ENCODE data around the gene GPN2.
A peak's percentile ranks its signal among the peaks of the same experiment; 100 is the strongest.
"Not testable (repeated sequence)": the region's sequence is repeated elsewhere in the genome, so short reads cannot be mapped to it uniquely, and the experiment has no call there.

Gene GPN2

GRCh38 chr1:26857473-26858060 lies 32.5 kb downstream of the GPN2 start:
- DNase-seq (ENCODE audit: low spot score), result no peak

DNA sequence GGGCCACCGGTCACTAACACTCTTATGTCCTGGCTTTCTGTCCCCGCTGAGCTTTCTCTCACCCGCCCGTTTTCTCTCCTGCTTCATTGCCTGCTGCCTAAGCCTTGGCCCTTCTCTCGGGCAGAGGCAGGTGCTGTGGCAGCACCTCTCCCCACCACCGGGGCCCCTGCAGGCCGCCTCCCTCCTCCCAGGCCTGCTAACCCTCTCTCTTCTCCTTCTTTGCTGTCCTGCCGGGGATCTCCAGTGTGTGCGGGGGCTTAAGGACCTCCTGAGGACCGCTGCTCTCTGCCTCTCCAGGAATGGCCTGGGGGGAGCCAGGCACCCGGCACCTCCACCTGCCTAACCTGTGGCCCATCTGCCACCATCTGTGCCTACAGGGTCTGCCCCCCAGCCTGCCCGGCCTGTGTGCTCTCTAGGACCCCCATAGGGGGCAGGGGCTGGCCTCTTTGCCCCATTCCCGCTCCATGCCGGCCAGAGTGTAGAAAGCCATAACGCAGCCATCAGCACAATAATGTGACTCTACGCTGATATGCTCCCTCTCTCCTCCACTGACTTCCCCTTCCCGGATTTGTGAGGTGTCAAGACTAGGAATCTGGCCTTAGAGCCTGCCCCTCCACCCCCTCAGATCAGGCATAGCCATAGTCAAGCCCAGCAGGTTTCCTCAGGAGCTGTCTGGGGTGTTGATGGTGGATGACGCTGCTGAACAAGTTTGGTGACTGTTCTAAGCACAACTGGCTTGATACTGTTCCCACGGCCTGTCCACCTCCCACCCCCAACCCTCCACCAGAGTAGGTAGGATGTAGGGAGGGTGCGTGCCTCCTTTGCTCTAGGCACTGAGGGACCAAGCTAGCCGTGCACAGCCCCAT lies 33.2 kb downstream of the GPN2 start:
- no peak for DNase-seq (ENCODE audit: low spot score)

- DNase-seq (ENCODE audit: low spot score), result no peak
These were observed 33.9 kb downstream of the GPN2 start for GRCh38 chr1:26856181-26856580.

- DNase-seq (ENCODE audit: low spot score), result no peak
These were observed 34.4 kb downstream of the GPN2 start for GRCh38 chr1:26855636-26856035.

DNA sequence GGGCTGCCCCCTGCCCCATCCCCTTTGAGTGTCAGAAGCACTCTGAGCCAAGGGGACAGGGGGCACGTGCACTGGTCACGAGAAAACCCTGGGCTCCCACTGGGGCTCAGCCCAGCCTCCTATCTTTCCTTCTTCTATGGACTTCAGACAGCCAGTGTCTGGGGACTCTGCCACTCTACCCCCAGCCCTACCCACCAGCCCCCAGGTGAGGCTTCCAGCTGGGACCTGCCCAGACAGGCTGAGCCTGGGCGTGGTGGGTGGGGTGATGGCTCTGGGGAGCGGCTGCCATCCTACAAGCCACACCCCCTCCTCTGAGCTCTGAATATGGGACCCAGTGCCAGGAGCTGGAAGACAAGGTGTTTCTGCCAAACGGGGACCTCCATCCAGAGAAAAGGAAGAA lies 35.2 kb downstream of the GPN2 start:
- no peak for DNase-seq (ENCODE audit: low spot score)

- DNase-seq (ENCODE audit: low spot score), result no peak
These were observed 36.5 kb downstream of the GPN2 start for GRCh38 chr1:26853600-26853999.

DNA sequence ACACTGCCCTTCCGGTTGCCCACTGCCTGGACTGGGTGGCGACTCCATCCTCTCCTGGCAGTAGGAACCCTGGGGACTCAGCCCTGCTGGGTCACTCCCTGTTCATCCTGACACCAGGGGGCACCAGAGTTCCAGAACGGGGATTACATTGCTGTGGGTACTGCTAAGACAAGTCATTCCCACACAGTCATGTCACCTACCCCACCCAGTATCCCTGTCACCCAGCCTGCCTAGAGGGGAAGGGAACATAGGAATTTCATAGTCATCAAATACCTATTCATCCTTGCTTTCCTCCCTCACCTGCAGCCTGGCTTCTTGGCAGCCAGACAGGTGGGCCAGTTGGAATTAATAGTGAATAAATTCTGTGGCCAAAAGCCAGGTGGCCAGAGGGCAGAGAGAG lies 36.9 kb downstream of the GPN2 start:
- peak; percentile 98 for DNase-seq (ENCODE audit: low spot score)

- DNase-seq (ENCODE audit: low spot score), result no peak
These were observed 37.4 kb downstream of the GPN2 start for GRCh38 chr1:26852701-26853100.

- no peak for DNase-seq (ENCODE audit: low spot score)
These were observed 38.9 kb downstream of the GPN2 start for GRCh38 chr1:26851106-26851684.

GRCh38 chr1:26848941-26849774 lies 40.9 kb downstream of the GPN2 start:
- peak; percentile 81 for DNase-seq (ENCODE audit: low spot score)

GRCh38 chr1:26848499-26848898 lies 41.6 kb downstream of the GPN2 start:
- DNase-seq (ENCODE audit: low spot score), result no peak

DNA sequence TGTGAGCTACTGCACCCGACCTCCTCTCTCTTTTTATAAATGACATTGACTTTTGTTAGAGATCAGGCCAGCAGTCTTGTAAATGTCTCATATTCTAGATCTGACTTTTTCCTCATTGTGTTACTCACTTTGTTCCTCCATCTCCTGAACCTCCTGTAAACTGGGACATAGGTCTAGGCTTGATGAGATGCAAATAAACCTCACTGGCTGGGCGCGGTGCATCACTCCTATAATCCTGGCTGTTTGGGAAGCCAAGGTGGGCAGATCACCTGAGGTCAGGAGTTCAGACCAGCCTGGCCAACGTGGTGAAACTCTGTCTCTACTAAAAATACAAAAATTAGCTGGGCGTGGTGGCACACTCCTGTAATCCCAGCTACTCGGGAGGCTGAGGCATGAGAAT lies 42.3 kb downstream of the GPN2 start:
- not testable (repeated sequence) for DNase-seq (ENCODE audit: low spot score)

DNA sequence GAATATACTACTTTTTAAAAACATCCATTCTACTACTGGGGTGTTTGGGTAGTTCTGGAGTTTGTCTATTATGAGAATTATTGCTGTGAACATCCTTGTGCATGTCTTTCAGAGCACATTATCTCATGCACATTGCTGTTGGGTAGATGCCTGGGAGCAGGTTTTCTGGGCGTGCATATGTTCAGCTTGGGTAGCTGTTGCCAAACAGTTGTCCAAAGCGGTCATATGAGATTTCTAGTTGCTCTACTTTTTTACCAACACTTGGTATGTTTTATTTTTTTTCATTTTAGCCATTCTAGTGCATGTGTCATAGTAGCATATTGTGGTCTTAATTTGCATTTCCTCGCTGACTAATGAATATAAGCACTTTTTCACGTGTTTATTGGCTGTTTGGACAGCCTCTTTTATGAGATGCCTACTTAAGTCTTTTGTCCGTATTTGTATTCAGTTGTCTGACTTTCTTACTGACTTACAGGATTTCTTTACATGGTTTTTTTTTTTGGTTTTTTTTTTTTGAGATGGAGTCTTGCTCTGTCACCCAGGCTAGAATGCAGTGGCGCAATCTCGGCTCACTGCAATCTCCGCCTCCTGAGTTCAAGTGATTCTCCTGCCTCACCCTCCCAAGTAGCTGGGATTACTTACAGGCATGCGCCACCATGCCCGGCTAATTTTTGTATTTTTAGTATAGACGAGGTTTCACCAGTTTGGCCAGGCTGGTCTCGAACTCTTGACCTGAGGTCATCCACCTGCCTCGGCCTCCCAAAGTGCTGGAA lies 45.5 kb downstream of the GPN2 start:
- no peak for DNase-seq (ENCODE audit: low spot score)

DNA sequence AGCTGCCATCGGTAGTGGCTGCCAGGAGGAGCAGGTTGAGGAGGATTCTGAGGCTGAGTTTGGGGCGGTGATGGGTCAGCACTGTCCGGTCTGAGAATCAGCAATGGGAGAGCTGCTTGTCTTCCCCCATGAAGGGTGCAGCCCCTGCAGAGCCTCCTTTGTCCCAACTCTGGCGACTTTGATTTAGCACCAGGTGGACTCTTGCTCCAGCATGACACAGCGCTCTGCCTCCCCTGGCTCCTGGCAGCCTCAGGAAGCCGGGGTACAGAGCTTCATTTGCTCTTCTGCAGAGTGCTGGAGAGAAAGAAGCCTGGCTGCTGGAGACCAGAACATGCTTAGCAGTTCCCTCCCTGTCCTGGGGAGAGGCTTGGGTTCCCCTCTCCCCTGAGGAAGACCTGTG lies 50.3 kb downstream of the GPN2 start:
- no peak for DNase-seq (ENCODE audit: low spot score)

- no peak for DNase-seq (ENCODE audit: low spot score)
These were observed 50.8 kb downstream of the GPN2 start for GRCh38 chr1:26839339-26839722.

- no peak for DNase-seq (ENCODE audit: low spot score)
These were observed 51.4 kb downstream of the GPN2 start for GRCh38 chr1:26838474-26839338.

- DNase-seq (ENCODE audit: low spot score), result not testable (repeated sequence)
These were observed 52.4 kb downstream of the GPN2 start for GRCh38 chr1:26837665-26838064.

DNA sequence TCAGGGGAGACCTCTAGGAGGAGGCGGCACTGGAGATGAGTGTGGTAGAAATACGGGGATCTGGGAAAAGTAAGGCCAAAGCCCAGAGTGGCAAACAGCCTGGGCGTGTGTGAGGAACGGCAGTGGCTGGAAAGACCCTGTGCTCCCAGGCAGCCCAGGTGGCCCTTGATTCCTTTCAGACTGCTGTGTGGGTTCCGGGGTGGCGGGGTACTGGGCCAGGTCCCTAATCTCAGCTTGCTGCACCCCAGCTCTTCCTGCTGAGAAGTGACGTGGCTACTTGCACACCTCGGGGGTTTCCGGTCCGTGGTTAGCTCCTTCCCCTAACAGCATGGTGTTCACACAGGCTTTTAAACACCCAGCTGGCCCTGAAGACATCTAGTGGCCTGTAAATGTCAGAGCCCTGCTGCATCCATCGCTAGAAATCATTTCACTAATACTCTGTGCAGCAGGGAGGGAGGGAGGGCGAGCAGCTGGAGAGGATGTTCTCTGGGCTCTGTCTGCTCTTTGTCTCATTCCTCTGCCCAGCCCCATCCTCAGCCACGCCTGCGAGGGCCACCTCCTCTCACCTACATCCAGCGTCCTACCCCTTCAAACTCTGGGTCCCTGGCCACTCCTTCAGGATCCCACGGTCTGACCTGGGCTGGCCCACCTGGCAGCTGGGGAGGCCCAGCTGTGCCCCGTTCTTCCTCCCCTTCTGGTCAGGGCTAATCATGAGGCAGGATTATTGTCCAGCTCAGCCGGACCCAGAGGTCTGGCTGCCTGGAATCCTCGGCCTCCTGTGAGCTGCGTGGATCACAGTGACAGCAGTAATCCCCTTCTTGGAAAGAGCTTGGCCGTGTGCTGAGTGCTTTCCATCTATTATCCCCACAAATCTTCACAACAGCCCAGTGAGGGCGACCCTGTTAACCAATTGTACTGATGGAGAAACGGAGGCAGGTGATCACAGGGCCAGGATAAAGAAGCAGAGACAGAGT lies 56.4 kb downstream of the GPN2 start:
- DNase-seq (ENCODE audit: low spot score), result no peak

- DNase-seq (ENCODE audit: low spot score), result no peak
These were observed 57.7 kb downstream of the GPN2 start for GRCh38 chr1:26832249-26832960.
